NCI-H1436 treated with DMSO at 0.1 percent for 48 hours (cell line): ENCODE measurements around the gene PGBD5.
"Not testable (repeated sequence)": the region's sequence is repeated elsewhere in the genome, so short reads cannot be mapped to it uniquely, and the experiment has no call there.

ENCODE experiments used
- DNase-seq: peaks from one replicate; lab custom pipeline; 2025; lab: John Stamatoyannopoulos, UW

The PGBD5 gene

DNA sequence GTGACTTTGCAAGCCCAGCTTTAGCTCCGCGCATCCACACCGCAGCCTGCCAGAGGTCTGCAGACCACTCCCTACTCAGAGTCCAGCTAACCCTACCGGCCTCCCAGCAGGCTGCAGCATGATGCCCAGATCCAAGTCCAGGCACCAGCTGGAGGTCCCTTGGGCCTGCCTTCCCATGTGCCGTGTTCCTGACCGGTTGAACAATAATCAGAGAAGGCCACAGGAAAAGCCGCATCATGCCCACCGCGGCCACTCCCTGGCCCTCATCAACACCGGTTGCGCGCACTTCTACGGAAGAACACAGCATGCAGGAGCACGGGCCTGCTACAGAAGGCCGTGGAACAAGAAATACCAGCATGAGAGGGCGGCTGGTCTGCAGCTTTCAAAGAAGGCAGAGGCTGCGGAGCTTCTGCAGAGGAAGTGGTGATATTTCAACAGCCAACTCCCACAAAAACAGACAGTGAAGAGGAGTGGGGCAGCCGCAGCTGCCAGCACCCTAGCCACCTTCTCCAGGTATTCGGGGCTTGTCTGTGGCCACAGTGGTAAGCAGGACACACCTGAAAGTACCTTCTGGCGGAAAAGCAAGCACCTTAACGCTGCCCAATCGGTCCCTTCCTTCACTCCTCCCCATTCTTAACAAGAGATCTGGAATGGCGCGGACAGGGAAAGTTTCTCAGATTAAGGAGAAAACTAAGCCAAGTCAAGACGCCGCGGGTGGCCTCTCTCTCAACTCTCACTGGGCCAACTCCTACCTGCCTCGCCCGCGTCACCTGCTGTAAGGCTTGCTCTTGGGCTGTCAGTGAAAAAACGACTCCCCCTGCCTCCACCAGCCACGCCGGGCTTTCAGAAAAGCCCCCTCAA, 1.5 kb downstream of the PGBD5 start:
- DNase-seq = no peak

GRCh38 chr1:230423951-230424350, 2.2 kb downstream of the PGBD5 start:
- no peak for DNase-seq

DNA sequence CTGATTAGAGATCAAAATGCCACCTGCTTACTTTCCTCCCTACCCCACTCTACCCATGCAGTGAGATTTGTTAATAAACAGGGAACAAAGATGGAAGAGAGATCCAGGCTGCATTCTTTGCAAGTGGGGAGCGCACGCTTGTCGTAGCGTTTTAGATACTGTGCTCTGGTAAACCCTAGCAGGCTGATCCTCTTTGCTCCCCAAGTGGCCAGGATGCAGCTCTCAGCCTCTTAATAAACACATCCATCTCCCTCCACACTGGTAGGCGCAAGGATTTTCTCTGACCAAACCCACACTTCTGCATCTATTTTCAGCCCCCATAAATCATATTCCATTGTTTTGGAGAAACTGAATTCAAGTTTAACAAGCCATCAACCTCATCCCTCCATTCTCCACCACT, 2.9 kb downstream of the PGBD5 start:
- DNase-seq = no peak

DNA sequence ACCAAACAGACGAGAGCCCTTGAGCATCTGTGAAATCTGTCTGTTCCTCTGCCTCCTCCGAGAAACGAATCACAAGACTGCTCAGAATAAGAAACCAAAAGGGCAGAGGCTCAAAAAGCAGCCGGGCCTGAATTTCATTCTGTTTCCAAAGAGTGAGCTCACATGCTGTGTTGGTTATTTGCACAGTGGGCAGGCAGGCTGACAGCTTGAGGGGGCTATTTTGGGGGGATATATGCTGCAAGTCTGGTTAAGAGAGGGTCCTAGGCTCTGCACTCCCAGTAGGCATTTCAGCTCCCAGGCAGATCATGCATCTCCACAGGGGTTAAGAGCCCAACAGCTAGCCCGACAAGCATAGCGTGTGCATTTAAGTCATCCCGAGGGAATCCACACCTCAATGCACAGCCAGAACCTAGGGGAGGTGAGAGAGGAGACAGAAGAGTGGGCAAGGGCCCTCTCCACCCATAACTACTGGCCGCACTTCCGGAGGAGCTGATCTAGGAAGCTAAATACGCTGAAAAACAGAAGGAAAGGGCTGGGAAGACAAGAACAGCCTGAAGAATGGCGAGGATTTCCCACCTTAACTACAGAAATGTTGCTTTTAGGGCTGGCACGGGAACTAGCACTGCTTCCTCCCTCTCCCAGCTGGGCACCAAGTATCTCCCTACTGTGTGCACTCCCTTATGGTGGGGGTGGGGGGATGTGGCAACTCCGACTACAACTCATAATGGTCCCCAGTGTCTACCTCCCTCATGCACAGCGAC, 3.7 kb downstream of the PGBD5 start:
- DNase-seq = no peak

DNA sequence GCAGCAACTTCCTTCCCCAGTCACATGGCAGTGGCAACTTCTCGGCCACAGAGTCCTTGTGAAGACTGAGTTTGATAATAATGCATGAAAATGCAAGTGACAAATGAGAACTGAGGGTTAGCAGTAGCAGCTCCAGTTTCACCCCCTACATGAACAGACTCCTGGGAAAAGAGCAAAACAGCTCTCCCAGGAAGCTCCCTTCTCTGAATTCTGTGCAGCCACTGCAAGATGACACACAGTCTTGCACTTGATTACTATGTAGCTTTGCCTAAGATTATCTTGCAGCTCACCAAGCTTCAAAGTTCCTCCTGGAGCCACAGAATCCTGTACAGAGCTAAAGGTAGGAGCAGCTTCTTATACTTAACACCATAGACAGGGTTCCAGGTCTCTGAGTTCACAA, 4.7 kb downstream of the PGBD5 start:
- DNase-seq = no peak

GRCh38 chr1:230420372-230420771, 5.8 kb downstream of the PGBD5 start:
- not testable (repeated sequence) for DNase-seq

- DNase-seq = no peak
Observed at GRCh38 chr1:230416430-230416829, 9.7 kb downstream of the PGBD5 start.

DNA sequence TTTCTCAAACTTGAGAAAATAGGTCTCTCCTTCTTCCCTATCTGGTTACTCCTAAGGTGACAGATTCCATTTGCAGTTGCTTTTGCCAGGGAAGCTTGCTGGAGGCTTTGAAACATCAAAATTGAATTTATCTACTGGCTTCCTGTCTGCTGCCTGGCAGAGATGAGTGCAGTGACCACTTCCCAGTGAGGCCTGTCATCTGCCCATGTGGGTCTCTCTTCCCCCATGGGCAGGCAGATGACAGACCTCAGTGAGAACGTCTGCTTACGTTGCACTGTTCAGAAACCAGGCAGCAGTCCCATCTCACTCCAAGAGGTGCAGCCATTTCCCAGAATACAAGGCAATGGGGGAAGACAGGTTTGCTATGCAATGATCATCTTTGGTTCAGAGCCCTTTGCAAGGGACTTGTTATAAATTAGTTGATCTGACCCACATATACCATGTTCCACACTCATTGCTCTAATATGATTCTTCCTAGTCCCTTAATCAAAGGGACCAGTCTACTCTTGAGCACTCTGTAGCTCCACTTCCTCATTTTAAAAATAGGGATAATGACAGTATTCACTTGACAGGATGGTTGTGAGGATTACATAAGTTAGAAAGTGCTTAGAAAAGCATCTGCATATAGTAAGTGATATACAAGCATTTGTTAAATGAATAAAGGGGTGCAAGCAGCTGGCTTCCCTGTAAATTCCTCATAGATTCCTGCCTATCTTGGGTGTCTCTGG, 10.6 kb downstream of the PGBD5 start:
- DNase-seq = no peak

GRCh38 chr1:230414694-230415093, 11.4 kb downstream of the PGBD5 start:
- no peak for DNase-seq

DNA sequence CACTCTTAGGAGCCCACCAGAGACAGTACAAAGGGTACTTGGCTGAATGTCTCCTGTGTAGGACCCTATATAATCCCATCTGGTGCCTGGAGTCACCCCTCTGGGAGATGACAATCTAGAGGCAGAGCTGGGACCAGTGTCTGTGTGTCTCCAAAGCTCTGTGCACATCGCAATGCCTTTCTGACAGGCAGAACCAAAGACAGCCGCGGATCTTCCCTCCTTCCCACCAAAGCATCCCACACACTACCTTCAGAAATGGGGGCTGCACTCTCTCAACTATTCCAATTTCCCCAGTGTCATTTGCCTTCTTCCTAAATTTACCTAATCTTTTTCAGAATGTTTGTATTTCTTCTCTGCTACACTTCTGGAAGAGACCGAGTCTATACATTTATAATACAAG, 12.0 kb downstream of the PGBD5 start:
- no peak for DNase-seq

- DNase-seq = no peak
Observed at GRCh38 chr1:230413061-230413460, 13.1 kb downstream of the PGBD5 start.

DNA sequence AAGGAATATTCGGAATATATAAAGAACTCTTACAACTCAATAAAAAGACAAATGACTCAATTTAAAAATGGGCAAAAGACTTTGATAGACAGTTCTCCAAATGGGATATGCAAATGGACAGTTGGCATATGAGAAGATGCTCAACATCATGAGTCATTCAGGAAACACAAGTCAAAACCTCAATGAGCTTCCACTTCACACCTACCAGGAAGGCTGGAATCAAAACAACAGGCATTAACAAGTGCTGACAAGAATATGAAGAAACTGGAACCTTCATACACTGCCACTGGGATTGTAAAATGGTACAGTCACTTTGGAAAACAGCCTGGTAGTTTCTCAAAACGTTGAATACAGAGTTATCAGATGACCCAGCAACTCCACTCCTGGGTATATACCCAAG, 17.2 kb downstream of the PGBD5 start:
- DNase-seq = no peak

GRCh38 chr1:230407351-230407750, 18.8 kb downstream of the PGBD5 start:
- no peak for DNase-seq

GRCh38 chr1:230406727-230407126, 19.4 kb downstream of the PGBD5 start:
- not testable (repeated sequence) for DNase-seq

DNA sequence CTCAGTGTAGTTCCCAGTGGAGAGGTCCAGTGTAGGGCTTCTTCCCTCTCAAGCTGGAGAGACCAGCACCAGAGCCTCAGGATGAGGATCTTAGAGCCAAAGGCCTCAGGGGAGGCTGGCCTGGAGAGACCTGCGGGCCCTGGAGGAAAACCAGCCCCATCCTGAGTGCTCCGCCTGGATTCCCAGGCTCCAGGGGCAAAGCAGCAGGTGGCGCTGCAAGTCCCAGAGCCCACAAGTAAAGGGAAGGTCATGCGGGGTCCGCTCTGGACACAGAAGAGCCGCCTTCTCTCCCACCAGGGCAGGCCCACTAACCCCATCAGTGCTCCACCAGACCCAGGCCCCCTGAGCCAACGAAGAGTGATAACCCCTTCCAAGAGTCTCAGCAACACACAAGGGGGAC, 22.7 kb downstream of the PGBD5 start:
- DNase-seq = no peak

GRCh38 chr1:230401763-230402294, 24.3 kb downstream of the PGBD5 start:
- no peak for DNase-seq

DNA sequence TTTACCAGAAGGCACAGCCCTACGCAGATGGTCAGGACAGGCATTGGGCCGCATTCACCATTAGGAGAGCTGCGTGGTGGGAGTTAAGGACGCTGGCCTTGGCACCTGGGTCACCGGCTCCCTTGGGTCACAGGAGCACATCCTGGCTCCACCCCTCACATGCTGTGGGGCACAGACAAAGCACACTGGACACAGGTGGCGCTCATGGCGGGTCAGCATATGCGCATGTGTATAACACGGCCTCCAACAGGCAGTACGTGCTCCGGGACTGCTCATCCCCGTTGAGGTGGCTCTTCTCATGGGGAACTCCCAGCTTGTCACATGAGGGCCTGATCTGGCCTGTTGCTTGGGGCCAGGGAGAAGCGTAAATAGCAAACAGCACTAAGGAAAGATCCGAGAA, 25.0 kb downstream of the PGBD5 start:
- DNase-seq = no peak

DNA sequence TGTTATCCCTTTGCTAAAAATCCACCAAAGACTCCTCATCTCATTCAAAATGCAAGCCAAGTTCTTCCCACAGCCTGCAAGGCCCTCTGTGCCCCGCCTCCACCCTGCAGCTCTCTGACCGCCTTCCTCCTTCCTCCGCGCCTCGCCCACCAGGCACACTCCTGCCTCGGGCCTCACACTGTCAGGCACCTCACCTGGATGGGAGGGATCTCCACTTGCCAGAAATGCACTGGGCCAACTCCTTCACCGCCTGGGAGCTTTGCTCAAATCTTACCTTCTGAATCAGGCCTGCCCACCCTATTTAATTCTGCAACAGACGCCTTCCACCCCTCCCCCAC, 26.2 kb downstream of the PGBD5 start:
- DNase-seq = no peak

DNA sequence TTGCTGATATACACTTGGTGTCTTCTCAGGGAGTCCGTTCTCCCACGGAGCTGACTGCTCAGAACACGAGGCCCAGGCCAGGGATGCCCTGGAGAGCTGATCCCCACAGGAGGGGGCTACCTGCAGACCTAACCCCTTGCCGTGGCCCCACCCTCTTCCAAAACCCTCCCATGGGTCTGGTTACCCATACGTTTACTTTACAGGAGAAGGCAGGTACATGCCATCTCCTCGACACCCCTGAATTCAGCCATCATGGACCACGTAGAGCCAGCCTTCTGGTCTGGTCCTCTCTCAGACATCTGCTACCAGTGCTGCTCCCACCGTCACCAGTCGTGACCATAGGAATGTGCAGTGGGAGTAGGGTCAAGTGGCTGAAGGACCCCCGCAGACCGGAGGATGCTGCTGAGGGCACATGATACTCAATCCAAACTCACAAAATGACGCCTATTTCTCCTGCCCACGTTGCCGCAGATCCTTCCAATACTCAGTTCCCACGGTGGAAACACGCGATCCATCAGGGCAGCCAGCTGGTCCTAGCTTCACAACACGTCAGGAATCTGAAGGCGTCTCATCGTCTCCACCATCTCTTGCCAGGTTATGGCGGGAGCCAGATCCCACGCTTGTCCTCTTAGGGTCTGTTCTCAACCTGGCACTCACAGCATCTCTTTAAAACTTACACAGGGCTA, 26.7 kb downstream of the PGBD5 start:
- DNase-seq = no peak

DNA sequence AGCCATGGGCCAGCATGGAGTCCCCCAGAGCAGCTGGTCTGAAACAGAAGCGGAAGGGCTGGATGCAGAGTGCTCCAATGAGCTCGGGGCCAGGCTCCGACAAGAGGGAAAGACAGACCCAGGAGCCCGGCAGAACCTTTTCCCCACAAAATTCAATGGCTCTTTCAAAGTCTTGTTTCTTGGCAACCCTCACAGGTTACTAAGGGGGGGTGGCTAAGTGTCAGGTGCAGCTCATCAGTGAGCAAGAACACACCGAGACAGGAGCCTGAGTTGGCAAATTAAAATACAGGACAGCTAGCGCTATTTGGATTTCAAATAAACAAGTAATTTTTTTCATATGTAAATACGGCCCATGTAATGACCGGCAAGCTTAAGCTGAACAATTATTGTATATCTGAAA, 27.3 kb downstream of the PGBD5 start:
- DNase-seq = no peak

DNA sequence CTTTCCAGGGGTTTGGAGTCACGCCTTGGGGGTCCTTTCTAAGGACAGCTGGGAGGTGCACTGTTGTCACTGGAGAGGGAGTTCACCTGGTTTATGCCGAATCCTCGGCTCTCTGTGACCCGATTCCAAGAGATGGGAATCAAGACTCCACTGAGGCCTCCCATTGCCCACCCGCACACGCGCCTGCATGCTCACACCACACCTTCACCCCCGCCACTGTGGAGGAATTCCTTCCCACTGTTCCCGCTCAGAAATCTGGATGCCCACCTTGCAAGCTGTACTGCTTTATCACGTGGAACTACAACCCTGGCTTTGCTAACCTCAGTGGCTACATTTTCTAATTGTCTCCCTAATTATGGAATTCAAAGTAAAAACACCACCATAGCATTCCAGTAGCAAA, 29.2 kb downstream of the PGBD5 start:
- DNase-seq = no peak

- no peak for DNase-seq
Observed at GRCh38 chr1:230395932-230396331, 30.2 kb downstream of the PGBD5 start.
